GM12801 (cell line): ENCODE measurements around the gene MYPN.

Source experiments
- CTCF ChIP-seq: IDR thresholded peaks from one replicate; pipeline ENCODE4 v1.5.1; 2011; ENCODE audit warnings: control low read depth; ENCODE audit not compliant: insufficient read length; ENCODE audit errors: extremely low read depth

MYPN gene

GRCh38 chr10:68163735-68164134, 54.4 kb downstream of the MYPN start:
- no peak for TF ChIP-seq CTCF

- TF ChIP-seq CTCF: no peak
These were observed 56.4 kb downstream of the MYPN start for GRCh38 chr10:68165643-68166042.

GRCh38 chr10:68166871-68167585, 57.7 kb downstream of the MYPN start:
- no peak for TF ChIP-seq CTCF

GRCh38 chr10:68167586-68168189, 58.4 kb downstream of the MYPN start:
- TF ChIP-seq CTCF: no peak

GRCh38 chr10:68171539-68172080, 62.3 kb downstream of the MYPN start:
- TF ChIP-seq CTCF: no peak

- no peak for TF ChIP-seq CTCF
These were observed 63.0 kb downstream of the MYPN start for GRCh38 chr10:68172324-68172723.

GRCh38 chr10:68175949-68176348, 66.7 kb downstream of the MYPN start:
- TF ChIP-seq CTCF: no peak
